OCI-LY1 (cell line): ENCODE data around the gene NPM1.
"Not testable (repeated sequence)": the region's sequence is repeated elsewhere in the genome, so short reads cannot be mapped to it uniquely, and the experiment has no call there.

Experiments used
- H2AFZ ChIP-seq: fragments of 200-600 bp; sonication (generic), shearing (Covaris generic); 2 replicates; pipeline ENCODE4 v1.6.0; 2014; ENCODE audit warnings: antibody characterized with exemption, mild to moderate bottlenecking, low read length
- H3F3A ChIP-seq: fragments of 200-600 bp; sonication (generic), shearing (Covaris generic); 2 replicates; pipeline ENCODE4 v1.6.0; 2014; ENCODE audit warnings: mild to moderate bottlenecking, antibody characterized with exemption, low read length, moderate library complexity; ENCODE audit not compliant: insufficient read depth
- H3K27ac ChIP-seq: fragments of 200-600 bp; sonication (generic); 2 replicates; pipeline ENCODE4 v1.5.1; 2014; ENCODE audit warnings: low read length, mixed run types, mild to moderate bottlenecking, low read depth; ENCODE audit not compliant: poor library complexity, severe bottlenecking
- H3K27me3 ChIP-seq: fragments of 200-600 bp; sonication (generic); 2 replicates; pipeline ENCODE4 v1.6.0; 2014; ENCODE audit warnings: antibody characterized with exemption, mild to moderate bottlenecking, low read length, moderate library complexity; ENCODE audit not compliant: insufficient read depth
- H3K36me3 ChIP-seq: fragments of 200-600 bp; sonication (generic); 2 replicates; pipeline ENCODE4 v1.6.1; 2014; ENCODE audit warnings: mild to moderate bottlenecking, antibody characterized with exemption, low read length, moderate library complexity, mixed read lengths; ENCODE audit not compliant: insufficient read depth
- H3K4me1 ChIP-seq: fragments of 200-600 bp; sonication (generic); 2 replicates; pipeline ENCODE4 v1.5.1; 2014; ENCODE audit warnings: mild to moderate bottlenecking, low read length, moderate library complexity; ENCODE audit not compliant: insufficient read depth, severe bottlenecking
- H3K4me2 ChIP-seq: fragments of 200-600 bp; sonication (generic), shearing (Covaris generic); 2 replicates; pipeline ENCODE4 v1.6.1; 2014; ENCODE audit warnings: low read length
- H3K4me3 ChIP-seq: fragments of 200-600 bp; sonication (generic); 2 replicates; pipeline ENCODE4 v1.5.1; 2014; ENCODE audit warnings: low read length, low read depth, mild to moderate bottlenecking, mixed read lengths; ENCODE audit not compliant: poor library complexity, severe bottlenecking
- H3K79me2 ChIP-seq: fragments of 200-600 bp; shearing (Covaris generic); 2 replicates; pipeline ENCODE4 v1.6.1; 2016; ENCODE audit warnings: mixed run types, low read length, mixed read lengths; ENCODE audit not compliant: insufficient read depth
- H3K9ac ChIP-seq: fragments of 200-600 bp; sonication (generic), shearing (Covaris generic); 2 replicates; pipeline ENCODE4 v1.6.1; 2014; ENCODE audit warnings: mild to moderate bottlenecking, low read length, mixed read lengths
- H3K9me2 ChIP-seq: fragments of 200-600 bp; sonication (generic), shearing (Covaris generic); 2 replicates; pipeline ENCODE4 v1.6.1; 2014; ENCODE audit warnings: low read depth, mild to moderate bottlenecking, low read length, mixed read lengths
- H3K9me3 ChIP-seq: fragments of 200-600 bp; shearing (Covaris generic); 2 replicates; pipeline ENCODE4 v1.6.1; 2014; ENCODE audit warnings: low read length, mixed read lengths
- H4K20me1 ChIP-seq: fragments of 200-600 bp; sonication (generic), shearing (Covaris generic); 2 replicates; pipeline ENCODE4 v1.6.0; 2016; ENCODE audit warnings: mild to moderate bottlenecking, low read length; ENCODE audit not compliant: insufficient read depth
- EZH2 ChIP-seq: fragments of 200-600 bp; sonication (generic), shearing (Covaris generic); IDR thresholded peaks from 2 replicates; pipeline ENCODE4 v1.8.0; 2017; ENCODE audit warnings: borderline replicate concordance, mixed run types, mild to moderate bottlenecking, antibody characterized with exemption, low read length, moderate library complexity, mixed read lengths
- TF ChIP-seq, protein P1 (sequence below): fragments of 200-600 bp; sonication (generic), shearing (Covaris generic); IDR thresholded peaks from 2 replicates; pipeline ENCODE4 v1.5.1; 2017; ENCODE audit warnings: mild to moderate bottlenecking, antibody characterized with exemption, low read length, moderate library complexity, mixed read lengths

Gene NPM1

GRCh38 chr5:171355302-171355724 is 32.3 kb upstream of the NPM1 start:
- H3K27me3 ChIP-seq, result peaks cover 5% of the 10 kb centered on the region; the same call in 1 of the 2 replicates
- H3K27ac ChIP-seq, result no peak overlapping the region
- no peak overlapping the region for H2AFZ ChIP-seq
- H3K79me2 ChIP-seq, result no peaks in the 10 kb centered on the region
- no peaks in the 10 kb centered on the region for H3K9me2 ChIP-seq
- no peaks in the 10 kb centered on the region for H3F3A ChIP-seq
- H3K36me3 ChIP-seq, result no peaks in the 10 kb centered on the region
- TF ChIP-seq, protein P1, sequence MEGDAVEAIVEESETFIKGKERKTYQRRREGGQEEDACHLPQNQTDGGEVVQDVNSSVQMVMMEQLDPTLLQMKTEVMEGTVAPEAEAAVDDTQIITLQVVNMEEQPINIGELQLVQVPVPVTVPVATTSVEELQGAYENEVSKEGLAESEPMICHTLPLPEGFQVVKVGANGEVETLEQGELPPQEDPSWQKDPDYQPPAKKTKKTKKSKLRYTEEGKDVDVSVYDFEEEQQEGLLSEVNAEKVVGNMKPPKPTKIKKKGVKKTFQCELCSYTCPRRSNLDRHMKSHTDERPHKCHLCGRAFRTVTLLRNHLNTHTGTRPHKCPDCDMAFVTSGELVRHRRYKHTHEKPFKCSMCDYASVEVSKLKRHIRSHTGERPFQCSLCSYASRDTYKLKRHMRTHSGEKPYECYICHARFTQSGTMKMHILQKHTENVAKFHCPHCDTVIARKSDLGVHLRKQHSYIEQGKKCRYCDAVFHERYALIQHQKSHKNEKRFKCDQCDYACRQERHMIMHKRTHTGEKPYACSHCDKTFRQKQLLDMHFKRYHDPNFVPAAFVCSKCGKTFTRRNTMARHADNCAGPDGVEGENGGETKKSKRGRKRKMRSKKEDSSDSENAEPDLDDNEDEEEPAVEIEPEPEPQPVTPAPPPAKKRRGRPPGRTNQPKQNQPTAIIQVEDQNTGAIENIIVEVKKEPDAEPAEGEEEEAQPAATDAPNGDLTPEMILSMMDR, result no peak
- no peak for TF ChIP-seq EZH2
- H3K4me3 ChIP-seq, result no peak overlapping the region
- no peaks in the 10 kb centered on the region for H3K9me3 ChIP-seq
- H3K4me1 ChIP-seq, result no peaks in the 10 kb centered on the region
- no peak overlapping the region for H3K9ac ChIP-seq
- H4K20me1 ChIP-seq, result no peaks in the 10 kb centered on the region
- H3K4me2 ChIP-seq, result no peak overlapping the region

DNA sequence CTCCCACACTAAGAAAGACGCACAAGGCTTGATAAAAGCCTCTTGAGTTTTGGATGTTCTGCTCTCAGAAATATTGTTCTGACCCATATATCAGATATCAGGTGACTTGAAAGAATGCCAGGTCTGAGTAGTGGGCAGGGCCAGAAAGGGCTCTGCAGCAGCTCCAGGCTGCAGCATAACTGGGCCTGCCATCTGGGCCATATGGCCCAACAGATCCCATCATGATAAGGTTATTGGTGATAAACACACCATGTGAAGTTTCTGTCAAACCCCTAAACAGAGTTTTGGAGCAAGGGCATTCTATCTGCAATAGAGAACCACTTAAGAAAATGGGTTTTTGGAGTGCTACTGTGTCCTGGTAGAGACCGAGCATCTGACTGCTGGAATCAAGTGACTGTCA is 29.8 kb upstream of the NPM1 start:
- H3K4me3 ChIP-seq, result no peak overlapping the region
- no peak overlapping the region for H3K9ac ChIP-seq
- no peak overlapping the region for H2AFZ ChIP-seq
- H3K9me3 ChIP-seq, result no peaks in the 10 kb centered on the region
- no peaks in the 10 kb centered on the region for H3F3A ChIP-seq
- H3K27me3 ChIP-seq, result peaks cover 5% of the 10 kb centered on the region; the same call in 1 of the 2 replicates
- TF ChIP-seq EZH2, result no peak
- TF ChIP-seq, protein P1, result no peak
- no peaks in the 10 kb centered on the region for H3K9me2 ChIP-seq
- no peaks in the 10 kb centered on the region for H3K79me2 ChIP-seq
- no peak overlapping the region for H3K27ac ChIP-seq
- no peaks in the 10 kb centered on the region for H3K36me3 ChIP-seq
- no peaks in the 10 kb centered on the region for H3K4me1 ChIP-seq
- H4K20me1 ChIP-seq, result no peaks in the 10 kb centered on the region
- no peak overlapping the region for H3K4me2 ChIP-seq

DNA sequence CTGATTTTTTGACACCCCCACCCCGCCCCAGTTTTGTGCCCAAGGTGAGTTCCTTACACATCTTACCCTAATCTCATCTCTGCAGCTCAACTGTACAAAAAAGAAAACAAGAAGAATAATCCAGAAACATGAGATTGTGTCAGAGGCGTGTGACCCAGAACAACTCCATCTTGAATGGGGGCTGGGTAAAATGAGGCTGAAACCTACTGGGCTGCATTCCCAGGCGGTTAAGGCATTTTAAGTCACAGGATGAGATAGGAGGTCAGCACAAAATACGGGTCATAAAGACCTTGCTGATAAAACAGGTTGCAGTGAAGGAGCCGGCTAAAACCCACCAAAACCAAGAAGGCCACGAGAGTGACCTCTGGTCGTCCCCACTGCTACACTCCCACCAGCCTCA is 26.5 kb upstream of the NPM1 start:
- H3K27me3 ChIP-seq, H2AFZ ChIP-seq, H3K9me2 ChIP-seq, H3K9me3 ChIP-seq, H3K9ac ChIP-seq, H3K4me2 ChIP-seq, H3K4me3 ChIP-seq, H3K27ac ChIP-seq, H3F3A ChIP-seq, H3K36me3 ChIP-seq, H3K79me2 ChIP-seq, H4K20me1 ChIP-seq, H3K4me1 ChIP-seq: not testable (repeated sequence)

GRCh38 chr5:171363249-171363648 is 24.4 kb upstream of the NPM1 start:
- not testable (repeated sequence) for H3K27ac ChIP-seq, H3K4me3 ChIP-seq, H3K27me3 ChIP-seq, H3K36me3 ChIP-seq, H3K4me1 ChIP-seq, H3F3A ChIP-seq, H3K9me3 ChIP-seq, H3K79me2 ChIP-seq, H3K4me2 ChIP-seq, H3K9me2 ChIP-seq, H2AFZ ChIP-seq, H3K9ac ChIP-seq, H4K20me1 ChIP-seq
